Measurements from ENCODE around the gene CACNA1C.

Gene CACNA1C

GRCh38 chr12:2052826-2053678 lies at the start of gene CACNA1C:
Gene CACNA1C, plus strand, starts transcription at chr12:2052987. Its CDS starts 576 bp downstream, at chr12:2053563.
- peak; percentile 61 for DNase-seq (ENCODE audit: low spot score)
- in situ Hi-C loops (cut with MboI; ENCODE audit: low sequenced_read_pairs, unreplicated experiment): no loop called here
- peak; percentile 11 for TF ChIP-seq CTCF (IDR thresholded peaks at IDR 0.05; ENCODE audit: borderline replicate concordance, control extremely low read depth, extremely low read depth, insufficient read depth, missing control alignments)

- in situ Hi-C loops (cut with MboI; ENCODE audit: low sequenced_read_pairs, unreplicated experiment): no loop called here
- DNase-seq (ENCODE audit: low spot score): no peak
- TF ChIP-seq CTCF (IDR thresholded peaks at IDR 0.05; ENCODE audit: borderline replicate concordance, control extremely low read depth, extremely low read depth, insufficient read depth, missing control alignments): no peak
Observed at GRCh38 chr12:2003676-2004112, 49.1 kb upstream of the CACNA1C start.

- no peak for TF ChIP-seq CTCF (IDR thresholded peaks at IDR 0.05; ENCODE audit: borderline replicate concordance, control extremely low read depth, extremely low read depth, insufficient read depth, missing control alignments)
- in situ Hi-C loops (cut with MboI; ENCODE audit: low sequenced_read_pairs, unreplicated experiment): no loop called here
- DNase-seq (ENCODE audit: low spot score): peak; percentile 93
Observed at GRCh38 chr12:2004113-2004929, 48.5 kb upstream of the CACNA1C start, which contains the start of gene DCP1B. Gene DCP1B, minus strand, starts transcription at chr12:2004457. Its CDS starts 26 bp downstream, at chr12:2004431.

GRCh38 chr12:2008677-2009076 lies 44.1 kb upstream of the CACNA1C start:
- in situ Hi-C loops (cut with MboI; ENCODE audit: low sequenced_read_pairs, unreplicated experiment): no loop called here
- TF ChIP-seq CTCF (IDR thresholded peaks at IDR 0.05; ENCODE audit: borderline replicate concordance, control extremely low read depth, extremely low read depth, insufficient read depth, missing control alignments): no peak
- DNase-seq (ENCODE audit: low spot score): no peak

GRCh38 chr12:2009623-2010022 lies 43.2 kb upstream of the CACNA1C start:
- no peak for DNase-seq (ENCODE audit: low spot score)
- no peak for TF ChIP-seq CTCF (IDR thresholded peaks at IDR 0.05; ENCODE audit: borderline replicate concordance, control extremely low read depth, extremely low read depth, insufficient read depth, missing control alignments)
- in situ Hi-C loops (cut with MboI; ENCODE audit: low sequenced_read_pairs, unreplicated experiment): no loop called here
